GM19043 (cell line): ENCODE data around the gene SRSF10.
"Not testable (repeated sequence)": the region's sequence is repeated elsewhere in the genome, so short reads cannot be mapped to it uniquely, and the experiment has no call there.

Experiments used
- ATAC-seq: cut with Tn5 transposase; IDR thresholded peaks from one replicate; pipeline ENCODE4 v1.9.1; 2021; ENCODE audit warnings: low read depth; ENCODE audit not compliant: unreplicated experiment

The SRSF10 gene

DNA sequence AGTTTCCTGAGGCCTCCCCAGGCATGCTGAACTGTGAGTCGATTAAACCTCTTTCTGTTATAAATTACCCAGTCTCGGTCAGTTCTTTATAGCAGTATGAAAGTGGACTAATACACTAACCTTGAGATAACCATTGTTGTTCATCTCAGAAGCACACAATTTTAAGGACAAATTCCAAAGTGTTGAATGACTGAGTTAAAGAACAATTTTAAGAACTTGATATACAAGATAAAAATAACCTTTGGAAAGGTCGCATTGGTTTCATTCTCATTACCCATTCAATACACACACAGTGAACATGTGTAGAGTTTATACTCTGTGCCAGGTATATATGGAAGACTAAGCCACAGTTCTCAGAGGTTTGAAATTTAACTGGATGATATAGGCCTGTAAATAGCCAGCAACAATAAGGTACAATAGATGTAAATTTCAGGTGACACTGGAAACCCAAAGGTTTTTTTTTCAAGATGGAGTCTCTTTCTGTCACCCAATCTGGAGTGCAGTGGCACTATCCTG lies 19.1 kb upstream of the SRSF10 start:
- ATAC-seq, result no peak

DNA sequence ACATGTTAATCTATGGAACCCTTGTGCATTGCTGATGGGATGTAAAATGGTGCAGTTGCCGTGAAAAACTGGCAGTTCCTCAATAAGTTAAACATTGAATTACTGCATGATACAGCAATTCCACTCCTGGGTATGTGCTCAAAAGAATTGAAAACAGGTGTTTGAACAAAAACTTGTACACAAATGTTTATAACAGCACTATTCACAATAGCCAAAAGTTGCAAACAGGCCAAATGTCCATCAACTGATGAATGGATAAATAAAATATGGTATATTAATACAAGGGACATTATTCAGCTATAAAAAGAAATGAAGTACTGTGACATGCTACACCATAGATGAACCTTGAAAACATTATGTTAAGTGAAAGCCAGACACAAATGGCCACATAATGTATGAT lies 17.7 kb upstream of the SRSF10 start:
- no peak for ATAC-seq

DNA sequence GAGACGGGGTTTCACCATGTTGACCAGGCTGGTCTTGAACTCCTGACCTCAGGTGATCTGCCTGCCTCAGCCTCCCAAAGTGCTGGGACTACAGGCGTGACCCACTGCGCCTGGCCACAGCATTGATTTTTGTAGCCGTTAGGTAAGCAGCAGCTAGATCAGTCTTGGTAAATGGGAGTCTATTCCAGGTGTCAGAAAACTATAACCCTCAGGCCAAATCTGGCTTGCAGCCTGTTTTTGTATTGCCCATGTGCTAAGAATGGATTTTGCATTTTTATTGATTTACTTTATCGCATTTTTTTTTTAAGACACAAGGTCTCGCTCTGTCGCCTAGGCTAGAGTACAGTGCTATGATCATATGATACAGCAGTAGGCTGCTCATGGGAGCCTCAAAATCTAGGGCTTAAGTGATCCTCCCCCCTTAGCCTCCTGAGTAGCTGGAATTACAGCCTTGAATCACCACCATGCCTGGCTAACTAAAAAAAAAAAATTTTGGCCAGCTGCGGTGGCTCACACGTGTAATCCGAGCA lies 16.6 kb upstream of the SRSF10 start:
- no peak for ATAC-seq

DNA sequence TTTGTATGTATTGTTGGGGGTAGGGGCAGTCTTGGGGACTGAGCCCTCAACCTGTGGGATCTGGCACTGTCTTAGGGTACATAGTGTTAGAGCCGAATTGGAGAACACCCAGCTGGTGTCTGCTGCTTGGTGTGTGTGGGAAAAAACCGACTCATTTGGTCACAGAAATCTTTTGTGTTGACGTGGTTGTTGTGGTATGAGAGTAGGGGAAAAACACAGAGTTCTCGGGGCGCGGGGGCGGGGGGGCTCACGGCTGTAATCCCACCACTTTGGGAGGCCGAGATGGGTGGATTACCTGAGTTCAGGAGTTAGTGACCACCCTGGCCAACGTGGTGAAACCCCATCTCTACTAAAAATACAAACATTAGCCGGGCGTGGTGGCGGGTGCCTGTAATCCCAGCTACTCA lies 15.3 kb upstream of the SRSF10 start:
- ATAC-seq, result no peak

DNA sequence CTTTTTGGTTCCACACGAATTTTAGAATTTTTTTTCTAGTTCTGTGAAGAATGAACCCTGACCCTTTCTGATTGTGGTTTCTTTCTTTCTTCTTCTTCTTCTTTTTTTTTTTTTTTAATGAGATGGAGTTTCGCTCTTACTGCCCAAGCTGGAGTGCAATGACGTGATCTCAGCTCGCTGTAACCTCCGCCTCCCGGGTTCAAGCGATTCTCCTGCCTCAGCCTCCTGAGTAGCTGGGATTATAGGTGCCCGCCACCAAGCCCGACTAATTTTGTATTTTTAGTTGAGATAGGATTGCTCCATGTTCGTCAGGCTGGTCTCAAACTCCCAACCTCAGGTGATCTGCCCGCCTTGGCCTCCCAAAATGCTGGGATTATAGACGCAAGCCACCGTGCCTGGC lies 11.9 kb upstream of the SRSF10 start:
- not testable (repeated sequence) for ATAC-seq

DNA sequence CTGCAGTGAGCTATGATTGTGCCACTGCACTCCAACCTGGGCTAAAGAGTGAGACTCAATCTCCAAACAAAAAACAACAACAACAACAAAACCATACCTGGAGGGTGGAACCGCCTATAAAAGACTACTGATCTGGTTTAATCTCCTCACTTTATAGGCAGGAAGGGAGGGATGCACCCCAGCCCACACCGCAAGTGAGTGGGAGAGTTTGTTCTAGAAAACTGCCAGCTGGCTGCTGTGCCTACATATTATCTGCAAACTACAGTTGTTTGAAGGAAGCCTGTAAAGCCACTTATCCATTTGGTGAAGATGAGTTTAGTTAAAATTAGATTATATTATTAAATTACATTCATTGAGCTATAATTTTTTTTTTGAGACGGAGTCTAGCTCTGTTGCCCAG lies 9.1 kb upstream of the SRSF10 start:
- ATAC-seq, result no peak

DNA sequence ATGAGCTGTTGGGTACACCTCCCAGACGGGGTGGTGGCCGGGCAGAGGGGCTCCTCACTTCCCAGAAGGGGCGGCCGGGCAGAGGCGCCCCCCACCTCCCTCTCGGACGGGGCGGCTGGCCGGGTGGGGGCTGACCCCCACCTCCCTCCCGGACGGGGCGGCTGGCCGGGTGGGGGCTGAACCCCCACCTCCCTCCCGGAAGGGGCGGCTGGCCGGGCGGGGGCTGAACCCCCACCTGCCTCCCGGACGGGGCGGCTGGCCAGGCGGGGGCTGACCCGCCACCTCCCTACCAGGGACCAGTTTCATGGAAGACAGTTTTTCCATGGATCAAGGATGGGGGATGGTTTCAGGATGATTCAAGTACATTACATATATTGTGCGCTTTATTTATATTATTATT lies 6.9 kb upstream of the SRSF10 start:
- ATAC-seq, result not testable (repeated sequence)

DNA sequence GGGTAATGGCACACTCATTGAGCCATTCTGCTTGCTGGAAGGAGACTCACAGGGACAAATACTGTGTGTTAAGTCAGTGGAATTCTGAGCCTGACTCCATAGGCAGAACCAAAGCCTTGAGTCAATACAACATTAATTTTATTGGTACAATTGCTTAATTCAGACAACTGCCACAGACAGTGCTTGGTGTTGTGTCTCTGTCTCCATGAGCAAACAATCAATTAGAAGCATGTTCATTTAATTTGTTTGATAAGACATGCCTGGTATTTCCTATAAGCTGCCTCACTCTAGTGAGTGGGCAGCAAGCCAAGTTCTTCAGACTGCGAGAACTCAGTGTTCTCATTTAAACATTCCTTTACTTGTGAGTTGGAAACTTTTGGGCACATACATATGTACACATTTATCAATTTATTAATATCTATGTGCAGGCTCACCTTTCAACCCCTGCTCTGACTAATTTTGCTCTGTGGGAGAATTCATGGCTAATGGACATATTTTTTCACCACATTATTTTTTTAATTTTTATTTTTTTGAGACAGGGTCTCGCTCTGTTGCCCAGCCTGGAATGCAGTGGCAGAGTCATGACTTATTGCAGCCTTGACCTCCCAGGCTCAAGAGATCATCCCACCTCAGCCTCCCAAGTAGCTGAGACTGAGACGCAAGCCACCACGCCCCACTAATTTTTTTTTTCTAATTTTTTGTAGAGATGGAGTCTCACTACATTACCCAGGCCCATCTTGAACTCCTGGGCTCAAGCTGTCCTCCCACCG lies 4.5 kb upstream of the SRSF10 start:
- no peak for ATAC-seq

DNA sequence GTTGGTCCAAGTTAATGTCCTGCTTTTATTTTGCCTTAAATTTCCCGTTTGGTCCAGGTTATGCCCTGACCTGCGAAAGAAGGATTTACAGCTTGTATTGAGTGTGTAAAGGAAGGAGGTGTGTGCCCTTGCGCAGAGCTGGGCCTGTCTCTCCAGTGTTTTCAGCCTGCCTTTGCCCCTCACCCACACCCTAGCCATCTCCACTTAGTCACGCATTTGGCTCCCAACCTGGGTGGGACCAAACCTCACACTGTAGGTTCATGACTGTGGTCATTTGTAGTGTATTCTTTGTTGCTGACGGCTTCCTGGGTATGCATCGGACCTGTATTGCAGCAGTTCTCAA lies 572 bp upstream of the SRSF10 start:
- ATAC-seq, result peak; percentile 41

DNA sequence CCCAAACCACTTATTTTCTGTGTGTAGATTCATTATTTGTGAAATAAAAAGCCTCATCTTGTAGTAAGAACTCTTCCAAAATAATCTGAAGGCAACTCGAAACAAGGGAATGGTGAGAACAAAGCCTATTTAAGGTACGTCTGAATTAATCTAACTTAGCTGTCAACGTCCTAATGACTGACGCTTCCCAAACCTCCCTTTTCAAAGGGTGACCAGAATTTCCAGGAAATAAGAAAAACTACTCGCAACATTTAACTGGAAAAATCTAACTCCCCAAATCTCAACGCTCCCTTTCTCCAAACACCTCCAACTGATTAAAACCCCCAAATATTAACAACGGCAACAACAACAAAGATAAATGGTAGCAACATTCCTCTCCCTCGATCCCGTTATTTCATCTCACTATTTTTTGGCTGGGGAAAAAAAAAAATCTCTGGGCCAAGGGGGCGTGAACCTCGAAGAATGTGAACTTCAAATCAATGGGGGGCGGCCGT lies 693 bp downstream of the SRSF10 start:
- no peak for ATAC-seq

DNA sequence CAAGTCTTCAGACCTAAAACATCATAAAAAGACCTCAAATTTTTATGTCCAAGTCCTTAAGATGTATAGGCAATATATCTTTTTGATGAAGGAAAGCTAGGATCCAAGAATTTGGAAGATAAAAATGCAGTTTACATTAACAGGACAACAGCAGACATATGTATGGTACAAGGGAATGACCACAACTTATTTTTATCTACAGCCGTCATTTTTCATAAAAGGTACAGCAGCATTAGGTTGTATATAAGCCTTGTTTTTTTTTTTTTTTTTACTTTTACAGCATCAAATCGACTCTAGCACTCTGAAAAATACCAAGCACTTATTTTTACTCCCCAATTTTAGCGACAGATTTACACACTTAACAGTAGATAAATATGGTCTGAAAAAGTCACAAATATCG lies 1.3 kb downstream of the SRSF10 start:
- no peak for ATAC-seq

DNA sequence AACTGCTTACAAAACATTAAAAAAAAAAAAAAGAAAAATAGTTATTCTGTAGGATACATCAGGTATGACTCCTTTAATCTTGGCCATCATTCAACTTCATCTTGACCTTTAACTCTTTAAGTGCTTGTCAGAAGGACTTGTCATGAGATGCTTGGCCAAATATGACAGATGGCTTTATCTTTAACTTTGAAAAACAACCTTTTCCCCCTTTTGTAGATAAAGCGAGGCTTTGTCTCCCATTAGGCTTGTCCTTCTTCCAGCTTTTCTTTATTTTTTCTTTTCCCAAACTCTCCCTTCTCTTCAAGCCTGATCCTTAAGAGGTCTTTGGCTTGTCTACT lies 2.3 kb downstream of the SRSF10 start:
- no peak for ATAC-seq

DNA sequence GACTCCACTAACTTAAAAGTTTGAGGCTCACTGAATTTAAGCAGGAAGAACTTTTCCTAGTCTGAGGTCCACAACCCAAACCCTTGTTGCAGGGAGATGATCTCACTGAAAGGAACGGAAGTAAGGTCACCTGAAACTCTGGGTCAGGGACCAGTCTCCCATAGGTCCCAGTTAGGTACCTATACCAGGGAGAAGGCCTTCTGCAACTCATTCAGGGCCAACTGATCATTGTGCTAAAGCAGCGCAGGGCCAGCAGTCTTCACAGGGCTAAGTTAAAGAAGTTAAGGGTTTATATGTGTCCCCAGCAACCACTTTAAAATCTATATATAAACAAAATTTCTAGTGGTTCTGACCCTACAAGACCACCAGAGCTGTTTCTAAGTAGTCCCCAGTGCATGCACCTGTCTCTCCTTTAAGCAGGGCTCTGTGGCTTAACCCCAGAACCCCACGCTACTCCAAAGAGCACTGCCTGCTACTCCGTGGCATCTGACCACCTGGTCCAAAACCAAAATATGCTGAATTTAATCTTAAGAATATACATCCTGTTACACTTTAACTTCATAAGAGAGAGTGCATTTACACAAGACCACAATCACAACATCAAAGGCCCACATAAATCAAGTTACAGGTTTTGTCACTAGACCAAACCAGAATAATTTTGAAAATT lies 2.8 kb downstream of the SRSF10 start:
- ATAC-seq, result no peak

DNA sequence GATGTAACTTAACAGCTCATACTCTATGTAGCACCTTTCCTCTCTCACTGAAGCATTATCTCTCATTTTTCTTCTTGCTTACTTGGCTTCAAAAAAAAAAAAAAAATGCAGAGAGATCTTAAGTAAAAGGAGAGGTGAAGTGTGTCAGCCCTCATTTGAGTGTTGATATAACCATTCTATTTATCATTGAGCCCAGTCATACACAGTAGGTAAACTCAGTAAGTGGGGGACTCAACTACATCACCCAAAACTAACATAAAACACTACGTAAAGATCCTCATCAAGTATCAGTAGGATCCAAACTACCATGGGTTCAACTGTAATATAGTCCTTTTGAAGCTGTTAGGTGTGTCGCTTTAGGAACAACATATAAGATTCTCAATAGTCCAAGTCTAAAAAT lies 12.3 kb downstream of the SRSF10 start:
- ATAC-seq, result no peak

DNA sequence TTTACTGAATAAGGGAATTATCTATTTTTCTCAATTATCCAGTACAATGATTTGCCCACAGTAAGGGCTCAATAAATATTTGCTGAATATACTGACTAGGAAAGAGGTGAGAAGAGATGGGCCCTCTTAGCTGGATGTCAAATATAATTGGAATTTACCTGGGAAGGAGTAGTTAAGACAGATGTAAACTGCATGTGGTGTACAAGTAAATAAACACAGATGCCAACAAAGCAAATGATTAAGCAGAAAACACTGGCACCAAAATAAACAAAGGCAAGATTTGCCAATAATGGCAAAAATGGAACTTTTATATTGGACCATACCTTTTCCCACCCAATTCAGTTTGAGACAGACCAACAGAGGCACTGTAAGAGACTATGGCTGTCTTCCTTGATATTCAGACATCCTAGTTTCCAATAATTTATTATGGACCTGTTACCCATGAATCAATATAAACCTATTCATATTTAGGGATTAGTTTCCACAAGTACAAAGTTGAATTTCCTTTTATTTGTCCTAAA lies 13.1 kb downstream of the SRSF10 start:
- ATAC-seq, result no peak

DNA sequence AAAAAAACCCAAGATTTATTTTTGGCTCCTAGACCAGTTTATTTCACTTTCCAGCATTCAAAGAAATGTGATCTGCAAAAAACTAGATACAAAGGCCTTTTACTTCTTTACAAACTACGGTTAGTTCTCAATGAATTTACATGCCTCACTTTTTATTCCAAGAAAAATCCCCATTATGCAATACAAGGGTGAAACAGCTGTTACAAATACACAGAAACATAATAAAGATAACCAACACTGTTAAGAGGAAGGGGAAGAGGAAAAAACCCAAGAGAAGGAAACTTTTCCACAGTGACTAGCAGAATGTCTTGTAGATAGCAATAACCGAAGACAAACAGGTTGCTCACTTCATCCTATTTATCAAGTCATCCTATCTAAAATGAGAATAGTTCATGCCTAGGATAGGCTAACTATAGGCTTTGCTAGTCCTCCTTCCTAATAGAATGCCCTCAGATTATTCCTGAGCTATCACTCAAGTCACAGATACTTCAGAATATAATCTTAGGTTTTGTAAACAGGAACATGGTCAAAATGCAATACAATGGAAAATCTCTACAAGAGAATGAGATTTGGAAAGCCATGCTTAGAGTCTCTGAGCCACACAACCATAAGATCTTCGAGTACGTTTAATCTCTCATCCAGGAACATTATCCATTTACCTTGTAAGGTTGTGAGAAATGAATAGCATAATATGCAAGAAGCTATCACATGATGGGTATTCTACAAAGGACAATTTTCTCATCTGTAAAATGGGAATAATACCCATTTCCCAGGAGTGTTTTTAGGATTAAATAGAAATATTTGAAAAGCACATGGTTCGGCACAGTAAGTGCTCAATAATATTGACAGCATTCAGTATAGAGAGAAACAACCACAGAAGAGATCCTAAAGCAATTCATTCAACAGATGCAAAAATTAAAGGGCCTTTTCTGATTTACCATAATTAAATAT lies 15.1 kb downstream of the SRSF10 start:
- ATAC-seq, result no peak

DNA sequence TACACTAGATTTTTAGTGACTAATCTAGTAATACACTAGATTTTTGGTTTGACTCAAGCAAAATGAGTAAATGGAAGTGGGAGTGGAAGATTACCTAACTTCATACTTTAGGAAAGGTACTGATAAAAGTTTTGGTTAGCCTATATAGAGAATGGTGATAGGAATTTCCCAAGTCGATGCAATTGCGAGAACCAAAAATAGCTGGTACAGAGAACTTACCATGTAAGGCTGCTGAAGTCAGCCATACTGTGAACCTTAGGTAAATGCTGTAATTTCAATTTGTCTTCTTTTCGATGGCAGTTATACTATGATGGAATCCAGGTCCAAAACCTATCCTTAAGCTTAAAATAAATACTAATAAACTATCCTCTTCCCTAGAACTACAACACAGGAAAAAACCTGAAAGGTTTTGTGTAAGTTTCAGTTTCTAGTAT lies 15.9 kb downstream of the SRSF10 start:
- no peak for ATAC-seq

DNA sequence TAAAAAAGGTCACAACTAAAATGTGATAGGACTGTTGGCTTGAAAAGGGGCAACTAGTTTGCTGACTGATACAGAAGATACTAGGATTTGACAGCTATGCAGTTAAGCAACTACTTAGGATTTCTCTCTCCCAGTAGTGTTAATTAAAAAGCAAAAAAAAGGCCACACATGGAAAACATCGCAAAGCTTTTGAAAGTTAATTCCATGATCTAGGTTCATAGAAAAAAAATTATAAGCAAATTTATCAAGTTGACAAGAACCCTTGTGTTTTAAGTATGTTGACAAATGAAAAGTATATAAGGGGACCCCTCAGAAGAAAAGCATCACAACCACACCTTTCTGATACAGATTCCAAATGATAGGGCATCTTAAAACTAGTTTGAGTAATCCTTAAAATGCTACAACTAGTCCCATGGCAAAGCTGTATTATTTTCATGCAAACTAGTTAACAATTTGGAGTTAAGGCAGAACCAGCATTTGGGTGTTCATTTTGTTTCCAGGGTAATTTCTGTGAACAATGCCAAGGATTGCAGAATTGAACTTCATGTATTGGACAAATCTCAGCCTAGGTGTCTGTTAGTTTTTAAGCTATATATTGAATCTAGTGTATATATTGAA lies 16.4 kb downstream of the SRSF10 start:
- ATAC-seq, result no peak

DNA sequence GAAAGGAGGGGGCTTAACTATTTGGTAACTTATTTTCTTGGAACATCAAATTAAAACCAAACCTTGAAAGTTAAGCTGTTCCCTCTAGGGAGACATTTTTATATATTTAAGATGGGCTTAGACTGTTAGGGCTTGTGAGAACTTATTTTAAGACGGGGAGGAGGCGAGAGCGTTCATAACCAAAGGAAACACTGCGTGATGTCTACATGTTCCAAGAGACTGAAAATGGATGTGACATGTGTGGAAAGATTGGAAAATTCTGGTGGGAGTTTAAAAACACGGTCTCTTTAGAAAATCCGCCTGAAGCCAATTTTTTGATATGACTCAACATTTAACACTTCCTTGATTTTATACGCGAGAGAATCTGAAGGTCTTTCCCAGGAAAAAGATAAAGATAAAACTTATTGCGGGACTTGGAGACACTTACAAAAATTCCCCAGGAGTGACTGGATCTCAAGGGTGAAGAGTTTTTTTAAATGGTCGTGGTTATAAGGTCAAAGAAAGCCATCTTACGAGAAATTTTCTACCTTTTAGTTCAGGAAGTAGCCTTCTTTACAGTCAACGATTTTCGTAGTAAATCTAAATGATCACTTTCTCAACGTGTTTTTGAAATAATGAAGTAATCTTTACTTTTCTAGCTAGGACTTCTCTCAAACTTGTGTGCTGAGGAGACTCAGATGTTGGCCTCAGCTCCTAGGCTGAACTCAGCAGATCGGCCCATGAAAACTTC lies 19.7 kb downstream of the SRSF10 start:
- ATAC-seq, result no peak
